COLO668 (cell line): Measurements from ENCODE around the gene SPDL1.
"Not testable (repeated sequence)": the region's sequence is repeated elsewhere in the genome, so short reads cannot be mapped to it uniquely, and the experiment has no call there.

Experiments
- DNase-seq: peaks from one replicate; lab custom pipeline; 2025; ENCODE audit not compliant: unreplicated experiment; lab: John Stamatoyannopoulos, UW

Gene SPDL1

DNA sequence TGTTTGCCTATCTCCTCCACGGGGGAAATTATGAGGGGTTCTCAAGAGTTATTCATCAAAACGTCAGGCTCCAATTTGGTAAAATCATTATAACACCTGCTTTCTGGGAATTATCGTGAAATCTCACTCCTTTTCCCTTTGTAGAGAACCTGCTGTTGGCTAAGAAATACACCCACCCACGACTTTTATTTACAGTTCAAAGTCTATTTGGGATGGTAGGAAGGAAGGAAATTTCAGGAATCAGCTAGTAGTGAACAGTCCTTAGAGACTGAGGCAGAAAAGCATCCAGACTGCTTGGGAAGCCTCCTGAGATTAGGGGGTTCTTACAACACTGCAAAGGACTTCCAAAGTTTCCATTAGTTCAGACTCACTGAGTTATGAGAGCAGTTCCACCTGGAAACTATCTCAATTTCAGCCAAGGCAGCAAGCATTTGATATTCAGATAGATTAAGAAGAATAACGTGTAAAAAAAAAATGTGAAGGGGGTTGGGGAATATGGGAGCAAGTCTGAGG is 9.4 kb upstream of the SPDL1 start:
- no peak for DNase-seq

DNA sequence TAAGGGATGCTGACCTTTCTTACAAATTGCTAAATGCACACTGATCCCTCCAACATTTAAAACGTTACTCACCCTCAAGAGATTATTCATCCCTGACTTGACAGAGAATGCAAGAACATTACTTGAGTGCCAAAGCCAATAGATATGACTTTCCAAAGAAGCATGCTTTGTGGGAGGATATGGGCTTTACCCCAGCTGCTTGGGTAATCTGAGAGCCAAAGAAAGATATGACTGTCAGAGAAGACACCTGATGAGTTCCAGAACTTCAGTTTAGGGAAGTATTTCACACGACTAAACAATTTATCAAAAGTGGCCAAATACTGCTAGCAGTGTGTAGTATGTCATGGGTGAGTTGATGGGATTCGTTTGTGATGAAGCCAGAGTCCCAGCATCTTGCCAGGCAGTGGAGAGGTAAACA is 7.4 kb upstream of the SPDL1 start:
- no peak for DNase-seq

DNA sequence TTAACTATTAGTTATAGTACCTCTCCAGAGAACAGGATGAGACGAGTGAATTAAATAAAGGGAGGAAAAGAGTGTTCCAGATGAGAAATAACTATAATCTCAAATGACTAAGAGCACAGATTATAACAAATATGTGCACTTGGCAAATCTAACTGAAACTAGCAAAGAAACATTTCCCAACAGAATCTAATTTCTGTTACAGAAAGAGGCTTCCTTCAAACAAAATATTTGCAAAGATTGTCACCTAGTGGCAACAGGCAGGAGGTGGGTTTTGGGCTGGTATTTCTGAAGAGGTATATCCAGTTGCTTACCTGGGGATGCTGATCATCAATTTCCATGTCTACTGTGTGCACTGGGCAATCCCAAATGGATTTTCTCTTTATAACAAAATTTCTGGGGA is 5.6 kb upstream of the SPDL1 start:
- no peak for DNase-seq

DNA sequence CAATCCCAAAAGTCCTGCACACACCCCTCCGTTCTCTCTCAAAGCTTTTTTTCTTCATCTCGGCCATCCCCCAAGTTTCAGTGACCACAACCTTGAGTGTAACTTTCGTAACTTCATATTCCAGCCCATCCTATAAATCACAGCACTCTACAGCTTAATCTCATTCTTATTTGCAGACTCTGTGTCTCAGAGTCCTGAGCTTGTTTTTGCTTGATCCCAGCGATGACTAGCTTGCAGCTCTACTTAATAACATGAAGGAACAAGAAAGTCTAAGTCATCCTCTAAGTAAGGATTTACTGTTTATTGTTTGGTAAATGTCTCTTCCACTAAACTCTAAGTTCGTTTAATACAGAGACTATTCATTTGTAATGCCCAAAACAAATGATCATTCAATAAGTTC is 2.6 kb upstream of the SPDL1 start:
- no peak for DNase-seq

DNA sequence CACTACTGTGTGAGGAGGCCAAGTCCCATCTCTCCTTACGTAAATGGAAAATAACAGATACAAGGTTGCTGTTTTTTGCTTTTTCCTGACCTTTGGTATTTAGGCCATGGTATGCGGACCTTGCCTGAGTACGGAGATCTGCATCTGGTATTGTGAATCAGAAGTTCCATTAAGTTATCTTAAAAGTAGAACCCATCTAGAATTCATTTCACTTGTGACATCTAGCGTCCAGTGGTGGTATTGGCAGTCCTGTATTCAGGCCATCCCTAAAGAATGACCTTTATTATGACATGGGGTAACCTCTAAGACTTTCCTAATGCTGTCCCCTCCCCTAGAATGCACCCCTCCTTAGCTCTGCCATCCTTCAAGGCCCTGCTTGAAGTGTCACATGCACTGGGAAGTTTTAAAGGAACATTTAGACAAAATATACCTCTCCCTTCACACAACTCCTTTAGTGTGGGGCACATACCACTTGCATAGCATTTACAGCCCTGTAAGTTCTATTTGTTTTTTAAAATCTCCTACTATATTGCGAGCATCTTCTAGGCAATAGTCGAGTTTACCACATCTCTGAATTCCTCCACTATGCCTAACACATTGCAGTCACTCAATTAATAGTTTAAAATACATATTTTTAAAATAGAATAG is 1.9 kb upstream of the SPDL1 start:
- DNase-seq = peak; percentile 15

DNA sequence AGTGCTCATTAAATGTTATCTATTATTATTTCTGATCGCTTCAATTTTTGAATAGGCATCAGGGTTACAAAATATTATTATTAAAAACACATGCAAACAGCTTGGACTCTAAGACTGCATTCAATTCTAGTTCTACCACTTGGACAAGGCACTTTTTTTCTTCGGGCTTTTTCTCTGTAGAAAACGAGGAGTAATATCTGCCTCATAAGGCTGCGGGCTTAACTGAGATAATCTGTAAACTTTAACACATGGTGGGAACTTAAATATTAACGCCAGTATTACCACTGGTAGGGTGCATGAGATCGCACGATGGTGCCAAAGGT is 511 bp upstream of the SPDL1 start:
- no peak for DNase-seq

DNA sequence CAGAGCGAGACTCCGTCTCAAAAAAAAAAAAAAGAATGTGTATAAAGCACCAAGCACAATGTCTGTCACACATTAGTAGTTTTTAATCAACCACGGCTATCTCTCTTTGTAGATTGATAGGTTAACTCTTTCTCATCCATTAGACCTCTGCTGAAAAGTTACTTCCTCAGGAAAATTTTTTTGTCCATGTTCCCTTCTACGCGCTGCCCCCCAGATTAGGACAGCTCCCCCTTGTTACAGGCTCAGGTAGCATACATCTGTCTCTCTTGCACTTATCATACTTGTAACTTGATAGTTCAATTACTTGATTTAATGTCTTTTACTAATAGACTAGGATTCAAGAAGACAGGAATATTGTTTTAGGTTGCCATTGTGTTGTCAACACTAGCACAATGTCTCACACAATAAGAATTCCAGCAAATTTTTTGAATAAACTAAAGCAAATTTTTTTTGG is 1.5 kb downstream of the SPDL1 start:
- no peak for DNase-seq

DNA sequence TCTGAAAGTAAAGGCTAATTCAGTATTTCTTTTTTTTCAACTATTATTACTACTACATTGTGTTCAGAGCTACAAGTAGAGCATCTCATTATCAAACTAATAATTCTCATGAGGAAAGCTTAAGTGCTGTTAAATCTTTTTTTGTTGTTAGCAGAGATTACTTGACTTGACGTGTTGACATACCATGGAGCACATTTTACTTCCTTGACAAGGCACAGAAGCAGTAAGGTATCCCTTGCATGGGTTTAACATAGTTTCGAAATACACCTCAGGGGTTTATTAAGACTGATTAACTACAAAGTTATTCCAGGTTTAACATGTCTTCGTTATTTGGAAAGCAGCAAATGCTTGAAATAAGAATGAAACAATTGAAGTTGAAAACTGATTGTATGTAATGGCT is 7.0 kb downstream of the SPDL1 start:
- no peak for DNase-seq

DNA sequence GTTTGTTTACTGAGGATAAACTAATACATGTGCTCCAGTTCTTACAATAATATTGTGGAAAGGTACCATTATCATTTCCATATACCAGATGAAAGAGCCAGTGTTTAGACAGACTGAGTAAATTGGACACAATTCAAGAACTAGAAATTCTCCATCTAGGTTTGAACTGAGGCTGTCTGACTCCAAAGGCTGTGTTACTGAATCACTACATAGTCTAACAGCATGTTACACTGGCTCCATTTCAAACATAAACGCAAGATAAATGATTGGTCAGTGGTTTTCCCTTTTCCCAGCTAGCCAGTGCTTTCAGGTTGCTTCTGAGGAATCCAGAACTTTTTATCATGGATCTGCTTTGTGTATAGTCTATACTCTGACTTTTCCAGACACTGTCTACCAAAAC is 8.1 kb downstream of the SPDL1 start:
- no peak for DNase-seq

DNA sequence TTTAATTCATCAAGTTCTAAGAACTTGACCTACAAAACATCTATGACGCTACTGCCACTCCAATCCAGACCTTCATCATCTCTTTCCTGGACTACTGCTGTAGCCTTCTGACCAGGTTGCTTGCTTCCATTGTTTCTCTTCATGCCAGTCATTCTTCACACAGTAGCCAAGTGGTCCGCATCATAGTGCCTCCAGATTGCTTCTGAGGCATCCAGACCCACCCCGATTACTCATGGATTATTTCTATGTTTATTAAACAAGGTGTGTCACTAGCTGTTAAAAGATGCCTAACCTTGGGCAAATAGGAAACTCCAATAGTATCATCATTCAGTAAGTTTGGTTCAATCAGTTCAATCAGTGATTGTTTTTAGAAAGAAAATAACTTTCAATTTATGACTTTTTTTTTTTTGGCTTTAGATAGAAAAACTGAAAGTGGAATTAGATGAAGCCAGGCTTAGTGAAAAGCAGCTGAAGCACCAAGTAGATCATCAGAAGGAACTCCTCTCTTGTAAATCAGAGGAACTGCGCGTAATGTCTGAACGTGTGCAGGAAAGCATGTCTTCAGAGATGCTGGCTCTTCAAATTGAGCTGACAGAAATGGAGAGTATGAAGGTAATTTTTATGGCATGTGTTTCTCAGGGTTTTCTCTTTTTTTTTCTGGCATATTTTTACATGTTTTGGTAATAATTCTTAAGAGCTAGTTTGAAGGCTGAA is 9.5 kb downstream of the SPDL1 start:
- DNase-seq = no peak

DNA sequence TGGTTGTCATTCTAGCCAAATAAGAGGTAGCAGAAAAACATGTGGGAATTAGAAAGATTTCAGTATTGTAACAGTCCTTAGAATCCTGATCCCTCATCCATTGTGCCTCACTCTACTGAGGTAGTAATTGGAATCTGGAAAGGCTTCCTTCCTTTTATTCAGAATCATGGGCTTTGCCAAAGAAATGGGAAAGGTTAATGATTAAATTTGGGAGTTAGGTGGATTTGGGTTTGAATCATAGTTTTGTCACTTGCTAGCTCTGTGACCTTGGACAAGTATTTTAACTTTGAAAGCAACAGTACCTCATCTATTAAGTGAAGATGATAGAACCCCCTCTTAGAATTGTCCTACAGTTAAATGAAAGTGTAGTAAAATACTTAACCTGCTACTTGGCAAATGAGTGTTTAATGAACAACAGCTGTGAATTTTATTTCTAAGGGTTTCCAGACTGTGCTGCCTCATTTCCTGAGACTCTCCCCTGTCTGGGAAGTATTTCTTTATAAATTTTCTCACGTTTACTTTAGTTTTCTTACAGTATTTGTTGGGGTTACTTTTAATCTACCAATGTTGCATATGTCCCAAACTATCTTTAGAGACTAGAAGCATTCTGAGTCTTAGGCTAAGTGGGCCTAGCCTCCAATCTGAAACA is 11.7 kb downstream of the SPDL1 start:
- no peak for DNase-seq

DNA sequence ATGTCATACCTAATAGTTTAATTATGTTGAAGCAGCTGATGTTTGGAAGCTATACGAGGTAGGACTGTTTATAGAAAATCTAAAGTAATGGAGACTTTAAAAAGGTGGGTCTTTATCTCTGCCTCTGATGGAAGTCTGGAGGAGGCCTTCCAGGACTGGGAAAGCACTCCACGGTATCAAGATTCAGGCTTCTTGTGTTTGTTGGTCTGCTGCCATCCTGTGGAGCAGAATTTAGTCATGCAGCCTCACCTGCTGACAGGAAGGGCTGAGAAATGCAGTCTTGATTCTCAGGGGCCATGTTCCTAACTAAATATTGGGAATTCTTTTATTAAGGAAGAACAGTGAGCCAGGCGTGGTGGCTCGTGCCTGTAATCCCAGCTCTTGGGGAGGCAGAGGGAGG is 15.9 kb downstream of the SPDL1 start:
- no peak for DNase-seq

DNA sequence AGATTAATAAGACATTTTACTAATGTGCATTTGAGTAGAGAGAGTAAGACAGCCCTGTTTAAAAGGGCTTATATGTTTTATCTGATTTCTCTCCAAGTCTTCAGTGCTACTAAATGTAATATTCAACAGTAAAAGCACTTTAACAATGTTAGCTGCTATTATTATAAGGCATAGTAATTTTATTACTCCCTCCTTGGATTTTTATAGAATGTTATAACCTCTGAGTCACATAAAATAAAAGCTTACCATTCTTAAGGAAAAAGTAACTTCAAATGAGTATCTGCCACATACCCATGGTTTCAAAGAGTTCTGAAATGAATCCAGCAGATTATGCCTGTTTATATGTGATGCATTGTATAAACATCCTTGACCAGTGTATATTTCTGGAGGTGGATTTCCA is 19.0 kb downstream of the SPDL1 start:
- DNase-seq = no peak

DNA sequence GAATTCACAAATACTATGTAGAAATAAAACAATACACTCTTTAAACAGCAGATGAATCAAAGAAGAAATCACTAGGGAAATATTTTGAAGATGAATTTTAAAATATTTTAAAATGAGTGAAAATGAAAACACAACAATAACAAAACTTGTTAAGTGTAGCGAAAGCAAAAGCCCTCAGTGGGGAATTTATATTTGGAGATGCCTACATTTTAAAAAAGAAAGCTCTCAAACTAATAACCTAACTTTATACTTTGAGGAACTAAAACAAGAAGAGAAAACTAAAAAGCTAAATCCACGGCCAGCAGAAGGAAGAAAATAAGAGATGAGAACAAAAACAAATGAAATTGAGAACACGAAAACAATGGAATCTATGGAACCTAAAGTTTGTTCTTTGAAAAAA is 22.7 kb downstream of the SPDL1 start:
- DNase-seq = no peak

DNA sequence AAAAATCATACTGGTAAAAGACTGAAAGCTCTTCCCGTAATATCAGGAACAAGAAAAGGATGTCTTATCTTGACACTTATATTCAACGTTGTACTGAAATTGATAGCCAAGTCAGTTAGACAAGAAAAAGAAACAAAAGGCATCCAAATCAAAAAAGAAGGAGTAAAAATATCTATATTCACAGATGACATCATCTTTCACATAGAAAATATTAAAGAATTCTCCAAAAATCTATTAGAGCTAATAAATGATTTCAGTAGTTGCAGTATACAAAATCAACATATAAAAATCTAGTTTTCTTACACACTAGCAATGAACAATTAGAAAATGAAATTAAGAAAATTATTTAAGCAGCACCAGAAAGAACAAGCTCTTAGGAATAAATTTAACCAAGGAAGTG is 24.3 kb downstream of the SPDL1 start:
- DNase-seq = no peak

DNA sequence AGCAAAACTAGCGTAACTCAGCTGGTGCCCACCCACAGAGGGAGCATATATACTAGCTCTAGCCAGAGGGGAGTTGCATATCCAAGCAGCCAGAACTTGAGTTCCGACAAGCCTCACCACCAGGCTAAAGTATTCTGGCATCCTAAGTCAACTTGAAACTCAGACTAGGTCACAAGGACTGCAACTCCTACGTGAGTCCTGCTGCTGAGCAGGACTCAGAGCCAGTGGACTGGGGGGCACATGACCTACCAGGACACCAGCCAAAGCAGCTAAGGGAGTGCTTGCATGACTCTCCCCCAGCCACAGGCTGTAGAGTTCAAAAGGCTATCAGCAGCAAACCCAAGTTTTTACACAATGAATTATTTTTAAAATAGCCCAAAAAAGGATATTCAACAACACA is 26.1 kb downstream of the SPDL1 start:
- DNase-seq = no peak

DNA sequence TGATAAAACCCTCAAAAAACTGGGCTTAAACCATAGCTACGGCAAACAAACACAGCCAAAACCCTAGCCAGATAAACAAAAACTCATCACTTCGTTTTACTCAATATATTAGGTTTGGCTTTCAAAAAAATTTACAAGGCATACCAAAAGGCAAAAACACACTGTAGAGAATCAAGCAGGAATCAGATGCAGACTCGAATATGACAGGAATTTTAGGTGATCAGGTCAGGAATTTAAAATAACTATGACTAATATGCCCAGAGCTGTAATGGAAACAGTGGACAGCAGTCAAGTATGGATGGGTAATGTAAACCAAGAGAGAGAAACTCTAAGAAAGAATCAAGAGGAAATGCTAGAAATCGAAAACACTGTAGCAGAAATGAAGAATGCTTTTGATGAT is 27.0 kb downstream of the SPDL1 start:
- DNase-seq = no peak

DNA sequence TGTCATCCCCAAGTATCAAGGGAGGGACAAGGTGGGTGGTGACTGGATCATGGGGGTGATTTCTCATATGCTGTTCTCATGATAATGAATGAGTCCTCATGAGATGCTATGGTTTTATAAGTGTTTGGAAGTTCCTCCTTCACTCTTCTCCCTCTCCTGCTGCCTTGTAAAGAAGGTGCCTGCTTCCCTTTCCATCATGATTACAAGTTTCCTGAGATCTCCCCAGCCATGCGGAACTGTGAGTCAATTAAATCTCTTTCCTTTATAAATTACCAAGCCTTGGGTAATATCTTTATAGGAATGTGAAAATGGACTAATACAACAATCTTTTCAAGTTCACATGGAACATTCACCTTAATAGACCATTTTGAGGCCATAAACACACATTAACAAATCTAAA is 32.0 kb downstream of the SPDL1 start:
- DNase-seq = no peak

DNA sequence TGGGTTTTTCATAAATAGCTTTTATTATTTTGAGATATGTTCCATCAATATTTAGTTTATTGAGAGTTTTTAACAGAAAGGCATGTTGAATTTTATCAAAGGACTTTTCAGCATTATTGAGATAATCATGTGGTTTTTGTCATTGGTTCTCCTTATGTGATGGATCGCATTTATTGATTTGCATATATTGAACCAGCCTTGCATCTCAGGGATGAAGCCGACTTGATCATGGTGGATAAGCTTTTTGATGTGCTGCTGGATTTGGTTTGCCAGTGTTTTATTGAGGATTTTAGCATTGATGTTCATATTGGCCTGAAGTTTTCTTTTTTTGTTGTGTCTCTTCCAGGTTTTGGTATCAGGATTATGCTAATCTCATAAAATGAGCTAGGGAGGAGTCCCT is 40.7 kb downstream of the SPDL1 start:
- not testable (repeated sequence) for DNase-seq

DNA sequence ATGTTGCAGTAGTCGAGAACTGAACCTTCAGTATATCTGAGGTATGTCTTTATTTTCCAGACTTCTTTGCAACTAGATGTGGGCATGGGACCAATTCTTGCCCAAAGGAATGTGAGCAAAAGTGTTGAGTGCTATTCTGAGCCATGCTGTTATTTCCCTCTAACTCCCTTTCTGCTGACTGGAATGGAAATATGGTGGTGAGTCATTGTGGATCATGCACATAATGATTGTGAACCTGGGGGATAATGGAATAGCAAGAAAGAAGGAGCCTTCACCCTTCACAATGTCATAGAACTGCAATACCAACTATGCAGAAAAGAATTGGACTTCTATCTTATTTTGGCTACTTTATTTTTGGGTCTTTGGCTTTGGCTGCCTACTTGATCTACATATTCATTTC is 43.2 kb downstream of the SPDL1 start:
- DNase-seq = no peak

DNA sequence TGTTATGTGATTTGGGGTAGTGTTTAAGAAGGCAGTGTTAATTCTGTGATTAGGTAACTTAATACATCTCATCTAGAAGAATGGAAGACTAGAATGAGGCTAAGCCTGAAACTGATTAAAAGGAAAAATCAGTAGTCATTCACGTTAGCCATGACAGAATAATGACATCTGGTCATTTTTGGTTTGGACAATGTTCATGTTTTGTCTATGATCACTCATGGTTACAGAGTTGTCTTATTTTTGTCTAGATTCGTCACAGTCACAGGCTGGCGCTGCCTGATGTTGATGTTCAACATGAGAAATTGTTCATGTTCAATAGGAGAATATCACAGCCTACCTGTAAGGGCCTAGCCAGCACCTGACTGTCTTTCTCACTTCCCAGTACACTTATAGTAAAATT is 44.0 kb downstream of the SPDL1 start:
- no peak for DNase-seq

DNA sequence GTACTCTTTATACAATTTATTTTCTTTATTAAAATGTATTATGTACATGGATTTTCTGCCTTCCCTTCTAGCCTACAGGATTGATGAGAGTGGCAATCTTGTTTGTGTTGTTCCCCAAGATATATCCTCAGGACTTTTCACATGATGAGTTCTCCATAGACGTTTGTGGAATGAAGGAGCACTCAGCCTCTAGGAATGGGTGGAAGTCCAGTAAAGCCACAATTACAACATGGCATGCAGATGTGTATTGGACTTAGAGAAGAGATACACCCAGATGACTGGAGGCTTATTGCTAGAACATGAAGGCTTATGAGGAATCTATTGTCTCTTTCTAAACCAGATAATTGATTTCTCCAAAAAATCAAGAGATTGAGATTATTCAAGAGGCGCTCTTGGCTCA is 45.3 kb downstream of the SPDL1 start:
- DNase-seq = no peak
